Measurements from ENCODE around the gene ABCA7.

DNA sequence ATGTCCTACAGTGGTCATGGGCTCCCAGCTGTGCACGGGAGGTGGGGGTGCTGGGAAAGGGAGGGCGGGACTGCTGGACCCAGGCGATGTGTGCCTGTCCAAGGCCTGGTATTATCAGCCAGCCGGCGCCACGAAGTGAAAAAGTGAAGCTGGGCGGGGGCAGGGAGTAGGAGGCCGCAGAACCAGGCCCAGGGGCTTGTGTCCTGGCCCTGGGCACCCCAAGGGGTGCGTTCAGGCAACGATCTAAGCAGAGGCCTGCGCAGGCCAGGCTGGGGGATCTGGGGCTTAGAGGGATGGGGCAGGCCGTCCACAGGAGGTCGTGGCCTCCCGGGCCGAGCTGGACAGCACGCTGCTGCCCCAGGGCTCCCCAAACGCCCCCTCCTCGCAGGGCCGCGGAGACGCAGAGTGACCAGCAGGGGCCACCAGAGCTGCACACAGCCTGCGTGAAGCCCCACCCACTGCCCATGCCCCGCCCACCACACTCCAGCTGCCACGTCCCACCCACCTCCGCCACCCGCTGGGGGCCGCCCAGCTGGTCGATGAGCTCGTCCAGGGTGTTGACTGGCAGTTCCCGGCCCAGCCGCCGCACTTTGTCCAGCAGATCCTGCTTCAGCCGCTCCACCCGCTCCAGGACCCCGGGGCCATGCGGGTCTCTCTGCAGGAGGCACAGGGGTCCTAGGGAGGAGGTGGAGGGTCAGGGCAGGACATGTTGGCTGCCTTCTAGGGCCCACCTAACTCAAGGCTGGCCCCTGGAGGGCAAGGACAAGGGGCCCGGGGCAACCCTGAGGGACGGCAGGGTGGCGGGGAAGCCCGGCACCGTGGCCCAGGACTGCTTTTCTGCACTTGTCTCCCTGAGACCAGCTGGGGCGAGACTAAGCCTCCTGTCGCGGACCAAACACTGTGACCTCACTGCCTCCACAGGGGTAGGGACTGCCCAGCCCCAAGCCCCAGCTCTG is 73.4 kb downstream of the ABCA7 start:
- TF ChIP-seq, protein P1, sequence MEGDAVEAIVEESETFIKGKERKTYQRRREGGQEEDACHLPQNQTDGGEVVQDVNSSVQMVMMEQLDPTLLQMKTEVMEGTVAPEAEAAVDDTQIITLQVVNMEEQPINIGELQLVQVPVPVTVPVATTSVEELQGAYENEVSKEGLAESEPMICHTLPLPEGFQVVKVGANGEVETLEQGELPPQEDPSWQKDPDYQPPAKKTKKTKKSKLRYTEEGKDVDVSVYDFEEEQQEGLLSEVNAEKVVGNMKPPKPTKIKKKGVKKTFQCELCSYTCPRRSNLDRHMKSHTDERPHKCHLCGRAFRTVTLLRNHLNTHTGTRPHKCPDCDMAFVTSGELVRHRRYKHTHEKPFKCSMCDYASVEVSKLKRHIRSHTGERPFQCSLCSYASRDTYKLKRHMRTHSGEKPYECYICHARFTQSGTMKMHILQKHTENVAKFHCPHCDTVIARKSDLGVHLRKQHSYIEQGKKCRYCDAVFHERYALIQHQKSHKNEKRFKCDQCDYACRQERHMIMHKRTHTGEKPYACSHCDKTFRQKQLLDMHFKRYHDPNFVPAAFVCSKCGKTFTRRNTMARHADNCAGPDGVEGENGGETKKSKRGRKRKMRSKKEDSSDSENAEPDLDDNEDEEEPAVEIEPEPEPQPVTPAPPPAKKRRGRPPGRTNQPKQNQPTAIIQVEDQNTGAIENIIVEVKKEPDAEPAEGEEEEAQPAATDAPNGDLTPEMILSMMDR (IDR thresholded peaks at IDR 0.05; ENCODE audit: low read depth, low read length, poor library complexity, severe bottlenecking) = peak; percentile 95
- no peak for TF ChIP-seq EZH2phosphoT487 (IDR thresholded peaks at IDR 0.05; ENCODE audit: borderline replicate concordance, low read length)

Data from DOHH2 (cell line).